MM.1S (cell line): ENCODE results near the gene ADCY9.

Experiments
- EZH2phosphoT487 ChIP-seq: fragments of 300-600 bp; sonication (generic); IDR thresholded peaks from 2 replicates; pipeline ENCODE4 v1.6.1; 2018; ENCODE audit warnings: antibody characterized with exemption, low read length
- TF ChIP-seq, protein P1 (sequence below): fragments of 300-600 bp; sonication (generic); IDR thresholded peaks from 2 replicates; pipeline ENCODE4 v1.5.1; 2016; ENCODE audit warnings: antibody characterized with exemption, low read length, mixed read lengths

DNA sequence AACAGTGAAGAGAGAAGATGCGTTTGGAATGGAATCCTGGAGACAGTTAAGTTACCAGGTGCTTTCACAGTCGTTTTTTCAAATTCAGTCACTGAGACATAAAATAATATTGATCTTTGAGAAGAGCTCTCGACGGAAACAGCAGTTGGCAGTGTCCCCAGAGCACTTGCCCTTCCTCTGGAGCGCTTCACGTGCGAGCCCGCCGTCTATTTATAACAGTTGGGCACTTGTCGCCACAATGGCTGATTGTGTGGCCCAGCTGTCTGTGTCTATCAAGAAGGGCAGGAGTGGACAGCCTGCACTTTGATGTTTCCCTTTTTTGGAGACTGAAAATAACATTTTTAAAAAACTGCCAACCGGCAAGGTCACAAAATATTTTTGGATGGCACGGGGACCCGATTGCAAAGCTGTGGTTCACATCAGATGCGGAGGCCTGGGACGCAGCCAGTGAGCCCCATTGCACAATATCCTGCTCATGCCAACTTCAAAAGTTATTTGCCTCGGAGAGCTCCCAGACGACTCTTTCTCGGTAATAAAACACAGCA is 62.9 kb downstream of the ADCY9 start:
- TF ChIP-seq, protein P1, sequence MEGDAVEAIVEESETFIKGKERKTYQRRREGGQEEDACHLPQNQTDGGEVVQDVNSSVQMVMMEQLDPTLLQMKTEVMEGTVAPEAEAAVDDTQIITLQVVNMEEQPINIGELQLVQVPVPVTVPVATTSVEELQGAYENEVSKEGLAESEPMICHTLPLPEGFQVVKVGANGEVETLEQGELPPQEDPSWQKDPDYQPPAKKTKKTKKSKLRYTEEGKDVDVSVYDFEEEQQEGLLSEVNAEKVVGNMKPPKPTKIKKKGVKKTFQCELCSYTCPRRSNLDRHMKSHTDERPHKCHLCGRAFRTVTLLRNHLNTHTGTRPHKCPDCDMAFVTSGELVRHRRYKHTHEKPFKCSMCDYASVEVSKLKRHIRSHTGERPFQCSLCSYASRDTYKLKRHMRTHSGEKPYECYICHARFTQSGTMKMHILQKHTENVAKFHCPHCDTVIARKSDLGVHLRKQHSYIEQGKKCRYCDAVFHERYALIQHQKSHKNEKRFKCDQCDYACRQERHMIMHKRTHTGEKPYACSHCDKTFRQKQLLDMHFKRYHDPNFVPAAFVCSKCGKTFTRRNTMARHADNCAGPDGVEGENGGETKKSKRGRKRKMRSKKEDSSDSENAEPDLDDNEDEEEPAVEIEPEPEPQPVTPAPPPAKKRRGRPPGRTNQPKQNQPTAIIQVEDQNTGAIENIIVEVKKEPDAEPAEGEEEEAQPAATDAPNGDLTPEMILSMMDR, result no peak
- TF ChIP-seq EZH2phosphoT487, result no peak
